HFF-Myc (cell line): Measurements from ENCODE around the gene TPST2.

ENCODE experiments used
- DNase-seq: peaks from one replicate; pipeline ENCODE4 v3.0.0-alpha.2; 2011; ENCODE audit warnings: low read depth; ENCODE audit errors: extremely low read depth
- H3K4me3 ChIP-seq: replicated peaks from 2 replicates; pipeline ENCODE4 v1.5.1; 2011; ENCODE audit warnings: low read depth, mild to moderate bottlenecking, control low read depth, low read length
- TF ChIP-seq, protein P1 (sequence below): IDR thresholded peaks from 2 replicates; pipeline ENCODE4 v1.5.1; 2012; ENCODE audit warnings: mild to moderate bottlenecking, low read depth, low read length, control low read depth; ENCODE audit errors: missing control alignments

TPST2 gene

DNA sequence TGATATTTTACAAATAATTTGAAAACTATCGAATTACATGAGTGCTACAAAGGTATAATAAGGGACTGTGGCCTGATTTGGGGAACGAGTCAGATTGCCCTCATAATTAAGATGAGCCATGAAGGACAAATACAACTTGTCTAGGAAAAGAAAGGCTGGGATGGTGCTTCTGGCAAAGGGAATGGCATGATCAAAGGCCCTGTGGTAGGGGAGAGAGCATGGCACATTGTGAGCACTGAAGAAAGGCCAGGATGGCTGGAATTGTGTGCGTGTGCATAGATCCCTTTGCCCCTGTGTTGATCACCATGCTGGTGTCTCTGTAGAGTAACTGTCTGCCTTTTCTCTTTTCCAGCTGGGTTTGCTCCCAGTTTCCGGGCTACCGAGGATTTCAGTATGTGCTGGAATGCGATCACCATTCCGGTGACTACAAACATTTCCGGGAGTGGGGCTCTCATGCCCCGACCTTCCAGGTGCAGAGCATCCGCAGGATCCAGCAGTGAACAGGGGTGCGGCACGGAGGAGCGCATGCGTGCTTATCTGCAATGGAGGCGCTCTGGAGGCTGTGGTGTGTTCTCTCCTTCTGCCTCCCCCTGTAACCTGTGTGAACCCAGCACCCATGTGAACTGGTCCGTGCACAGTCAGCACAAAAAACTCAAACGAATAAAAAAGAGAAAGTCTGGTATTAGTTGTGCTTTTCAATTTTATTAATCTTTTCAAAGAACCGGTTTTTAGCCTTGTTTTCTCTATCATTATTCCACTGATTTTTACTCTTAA lies 40.2 kb upstream of the TPST2 start:
- TF ChIP-seq, protein P1, sequence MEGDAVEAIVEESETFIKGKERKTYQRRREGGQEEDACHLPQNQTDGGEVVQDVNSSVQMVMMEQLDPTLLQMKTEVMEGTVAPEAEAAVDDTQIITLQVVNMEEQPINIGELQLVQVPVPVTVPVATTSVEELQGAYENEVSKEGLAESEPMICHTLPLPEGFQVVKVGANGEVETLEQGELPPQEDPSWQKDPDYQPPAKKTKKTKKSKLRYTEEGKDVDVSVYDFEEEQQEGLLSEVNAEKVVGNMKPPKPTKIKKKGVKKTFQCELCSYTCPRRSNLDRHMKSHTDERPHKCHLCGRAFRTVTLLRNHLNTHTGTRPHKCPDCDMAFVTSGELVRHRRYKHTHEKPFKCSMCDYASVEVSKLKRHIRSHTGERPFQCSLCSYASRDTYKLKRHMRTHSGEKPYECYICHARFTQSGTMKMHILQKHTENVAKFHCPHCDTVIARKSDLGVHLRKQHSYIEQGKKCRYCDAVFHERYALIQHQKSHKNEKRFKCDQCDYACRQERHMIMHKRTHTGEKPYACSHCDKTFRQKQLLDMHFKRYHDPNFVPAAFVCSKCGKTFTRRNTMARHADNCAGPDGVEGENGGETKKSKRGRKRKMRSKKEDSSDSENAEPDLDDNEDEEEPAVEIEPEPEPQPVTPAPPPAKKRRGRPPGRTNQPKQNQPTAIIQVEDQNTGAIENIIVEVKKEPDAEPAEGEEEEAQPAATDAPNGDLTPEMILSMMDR, result no peak
- no peak for DNase-seq
- no peak overlapping the region for H3K4me3 ChIP-seq

DNA sequence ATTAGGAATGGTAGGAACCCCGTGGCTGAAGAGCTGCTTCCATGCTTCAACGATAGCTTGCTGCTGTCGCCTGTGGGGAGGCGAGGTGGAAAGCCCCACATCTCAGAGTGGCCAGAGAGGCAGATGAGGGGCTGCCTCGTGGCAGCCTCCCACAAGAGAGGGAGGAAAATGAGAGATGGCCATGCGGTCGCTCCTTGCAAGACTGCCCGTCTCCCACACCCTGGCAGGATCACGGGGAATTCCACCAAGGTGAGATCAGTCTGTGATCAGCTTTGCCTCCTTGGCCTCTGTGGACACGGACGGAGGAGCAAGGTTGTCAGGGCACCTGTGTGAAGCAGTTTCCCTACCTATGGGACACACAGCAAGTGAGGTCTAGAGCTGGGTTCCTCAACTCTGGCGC lies 34.9 kb upstream of the TPST2 start:
- no peak for DNase-seq
- TF ChIP-seq, protein P1, result no peak
- no peak overlapping the region for H3K4me3 ChIP-seq

DNA sequence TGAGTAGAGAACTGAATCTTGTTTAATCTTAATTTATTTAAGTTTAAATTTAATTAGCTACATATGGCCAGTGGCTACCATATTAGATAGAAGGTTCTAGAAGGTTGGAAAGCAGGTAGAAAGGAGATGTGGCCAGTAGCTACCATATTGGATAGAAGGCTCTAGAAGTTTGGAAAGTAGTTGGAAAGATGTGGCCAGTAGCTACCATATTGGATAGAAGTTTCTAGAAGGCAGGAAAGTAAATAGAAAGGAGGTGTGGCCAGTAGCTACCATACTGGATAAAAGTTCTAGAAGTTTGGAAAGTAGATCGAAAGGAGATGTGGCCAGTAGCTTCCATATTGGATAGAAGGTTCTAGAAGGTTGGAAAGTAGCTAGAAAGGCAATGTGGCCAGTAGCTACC lies 34.1 kb upstream of the TPST2 start:
- TF ChIP-seq, protein P1, result no peak
- no peak overlapping the region for H3K4me3 ChIP-seq
- no peak for DNase-seq

DNA sequence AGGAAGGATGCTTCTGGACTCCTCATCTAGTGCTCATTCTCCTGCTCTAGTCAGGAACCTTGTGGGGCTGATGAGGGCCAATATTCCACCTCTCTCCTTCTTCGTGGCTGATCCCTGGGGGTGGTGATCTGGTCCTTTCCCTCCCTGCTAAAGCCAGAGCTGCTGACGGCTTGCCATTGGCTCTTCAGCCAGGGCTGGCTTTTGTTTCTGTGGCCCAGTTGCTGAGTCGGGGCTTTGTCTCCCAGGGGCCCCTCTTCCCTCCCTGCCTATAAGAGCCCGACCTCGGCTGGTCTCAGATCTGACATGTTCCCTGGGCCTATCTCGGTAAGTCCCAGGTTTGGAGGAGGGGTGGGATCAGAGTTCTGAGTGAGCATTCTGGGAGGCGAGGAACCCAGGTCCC lies 31.7 kb upstream of the TPST2 start, which contains the start of gene CRYBA4:
Gene CRYBA4, plus strand, starts transcription at position 301 of the 400 bp plus-strand sequence. CDS start 634 bp downstream, outside the sequence.
- DNase-seq, result no peak
- no peak within 1 kb of the TSS for H3K4me3 ChIP-seq
- TF ChIP-seq, protein P1, result no peak

DNA sequence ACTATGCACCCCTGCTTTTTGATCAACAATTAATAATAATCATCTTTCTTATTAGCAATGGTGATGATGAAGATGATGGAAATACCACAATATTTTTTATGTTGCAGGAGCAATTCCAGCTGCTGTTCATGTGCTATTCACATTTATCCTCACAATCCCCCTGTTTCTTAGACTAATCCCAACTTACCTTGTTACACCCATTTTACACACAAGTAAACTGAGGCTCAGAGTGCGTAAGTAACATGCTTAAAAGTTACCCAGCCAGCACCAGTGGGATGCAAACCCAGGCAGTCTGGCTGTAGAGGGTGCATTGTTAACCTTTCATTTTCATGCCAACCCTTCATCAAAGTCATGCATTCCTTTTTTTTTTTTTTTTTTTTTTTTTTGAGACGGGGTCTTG lies 30.3 kb upstream of the TPST2 start:
- no peak for DNase-seq
- H3K4me3 ChIP-seq, result no peak overlapping the region
- TF ChIP-seq, protein P1, result no peak

DNA sequence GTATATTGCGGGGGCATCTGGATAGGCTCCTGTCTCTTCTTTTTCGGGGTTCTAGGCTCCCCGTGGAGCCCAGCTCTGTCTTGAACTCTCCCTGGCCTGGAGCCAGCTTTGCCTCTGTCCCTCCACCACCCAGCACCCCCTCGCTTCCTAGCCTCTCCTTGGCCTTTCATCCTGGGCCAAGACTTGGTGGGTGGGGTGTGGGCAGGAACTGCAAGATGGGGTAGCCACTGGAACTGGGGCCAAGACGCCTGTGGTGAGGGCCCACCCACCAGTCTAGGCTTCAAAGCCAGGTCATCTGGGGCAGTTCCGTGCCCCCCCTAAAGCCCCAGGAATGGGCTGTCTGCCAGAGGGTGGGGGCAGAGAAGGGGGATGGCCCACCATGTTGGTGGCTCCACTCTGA lies 29.6 kb upstream of the TPST2 start:
- TF ChIP-seq, protein P1, result no peak
- no peak for DNase-seq
- no peak overlapping the region for H3K4me3 ChIP-seq
